Kidney (tissue), 14 donors: Measurements from ENCODE around the gene RAE1. TPM values are rescaled to one million over a fixed set of nuclear protein-coding genes. Genes with fewer than 3 reads are reported as not detected.

ENCODE experiments used
- DNase-seq, 5 donors: peaks; one replicate each; pipeline ENCODE4 v3.0.0-alpha.2; 2013 to 2020
- FAIRE-seq: peaks from 2 replicates; lab custom pipeline; 2012; peaks lifted over from hg19 to GRCh38; lab: Jason Lieb, UNC
- H3K27ac ChIP-seq, 2 donors: one replicate each; pipeline ENCODE4 v1.7.0; 2013; ENCODE audit warnings: low read depth in 2 of 2, low read length in 2 of 2, inconsistent platforms in 1 of 2
- H3K27me3 ChIP-seq: one replicate; pipeline ENCODE4 v1.7.1; 2013; ENCODE audit warnings: low read length, inconsistent platforms; ENCODE audit not compliant: control insufficient read depth, insufficient read depth
- H3K36me3 ChIP-seq, 3 donors: one replicate each; pipeline versions ENCODE4 v1.7.0 to v1.7.1; 2013; ENCODE audit warnings: low read length in 3 of 3, control low read depth in 1 of 3, inconsistent platforms in 1 of 3; ENCODE audit not compliant: insufficient read depth in 3 of 3, control insufficient read depth in 2 of 3
- H3K4me1 ChIP-seq, 3 donors: one replicate each; pipeline versions ENCODE4 v1.7.0 to v1.7.1; 2013; ENCODE audit warnings: low read length in 3 of 3, inconsistent platforms in 1 of 3, low read depth in 1 of 3; ENCODE audit not compliant: control insufficient read depth in 2 of 3, insufficient read depth in 2 of 3
- H3K4me3 ChIP-seq, 3 donors: one replicate each; pipeline versions ENCODE4 v1.7.0 to v1.8.1; 2013; ENCODE audit warnings: low read length in 3 of 3, control low read depth in 1 of 3, inconsistent platforms in 1 of 3
- H3K9ac ChIP-seq, 3 donors: one replicate each; pipeline versions ENCODE4 v1.7.0 to v1.7.1; 2013; ENCODE audit warnings: low read length in 3 of 3, control low read depth in 1 of 3, inconsistent platforms in 1 of 3
- H3K9me3 ChIP-seq, 3 donors: one replicate each; pipeline versions ENCODE4 v1.7.0 to v1.7.1; 2013; ENCODE audit warnings: low read length in 3 of 3, control low read depth in 1 of 3, inconsistent platforms in 1 of 3; ENCODE audit not compliant: control insufficient read depth in 2 of 3, insufficient read depth in 1 of 3
- intact Hi-C: fragments of 100-400 bp; cut with DNase I; formaldehyde crosslinking; loops from one replicate; pipeline ENCODE4 v1.11.1; 2022
- polyA plus RNA-seq: library from polyadenylated mRNA; stranded (reverse); fragments of 350-450 nt; fragmentation: Illumina TruSeq; extraction: RNeasy Lipid Tissue Mini Kit (QIAGEN cat#74804); gene quantifications from one replicate; pipeline ENCODE4 v1.2.3, GENCODE V29; 2014; ENCODE audit warnings: low read depth, low replicate concordance; ENCODE audit not compliant: insufficient read depth
- total RNA-seq: library from RNA; stranded (reverse); fragmentation: NEBNext Ultra II Directional; extraction: Animal tissue kit (Norgen Biotek cat#: 25700); gene quantifications from one replicate; pipeline ENCODE4 v1.2.1, GENCODE V29; 2021
- TF ChIP-seq, protein P1 (sequence below): IDR thresholded peaks from 3 replicates; pipeline ENCODE4 v1.5.1; 2012; ENCODE audit warnings: mild to moderate bottlenecking, moderate library complexity, borderline replicate concordance; ENCODE audit not compliant: insufficient read depth; ENCODE audit errors: extremely low read depth
- donor health status: control.
- donor health status: control.
- donor health status: control.
- donor health status: control.
- donor health status: control.
- donor health status: DM: yes; HTN: yes; CAD: no.
- donor health status: Normal renal cell carcinoma (clear cell type).

Gene RAE1
- total and polyA plus RNA-seq, 2 donors from 2014 or later: 19.5 to 26.3 TPM

DNA sequence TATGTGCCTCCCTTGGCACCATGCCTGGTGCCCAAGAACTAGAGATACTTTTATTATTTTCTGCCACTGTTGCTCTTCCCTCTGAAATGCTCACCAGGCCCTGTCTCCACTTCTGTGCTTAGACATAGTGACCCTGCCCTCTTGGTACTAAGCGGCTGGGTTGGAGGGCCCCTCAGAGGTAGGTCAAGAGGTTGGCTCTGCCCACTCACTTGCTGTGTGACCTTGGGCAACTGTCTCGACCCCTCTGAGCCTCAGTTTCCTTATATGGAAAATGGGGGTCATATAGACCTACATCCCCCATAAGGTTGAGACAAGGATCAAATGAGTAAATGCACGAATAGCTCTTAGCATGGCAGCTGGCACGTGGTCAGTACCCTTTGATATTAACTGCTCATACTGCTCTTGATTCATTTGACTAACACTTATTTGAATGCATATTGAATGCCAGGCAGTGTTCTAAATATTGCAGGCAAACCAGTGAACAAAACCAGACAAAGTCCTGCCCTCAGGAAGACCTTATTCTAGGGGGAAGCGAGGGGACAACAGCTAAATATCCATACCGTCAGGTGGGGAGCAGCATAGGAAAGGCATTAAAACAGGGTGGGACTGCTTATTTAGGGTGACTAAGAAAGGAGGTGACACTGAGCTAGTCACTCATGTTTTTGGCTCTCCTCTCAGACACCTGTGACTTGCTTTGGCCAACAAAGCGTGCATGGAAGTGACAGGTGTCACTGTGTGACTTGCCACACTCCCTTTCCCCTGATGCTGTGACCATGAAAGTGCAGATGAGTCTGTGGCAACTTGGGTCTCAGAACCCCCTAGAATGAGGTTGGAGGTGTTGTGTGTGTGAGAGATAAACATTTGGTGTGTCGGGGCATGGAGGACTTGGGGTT is 35.7 kb upstream of the RAE1 start:
- Histone ChIP-seq H3K9ac (no peak overlapping the region), H3K27me3 (no peaks in the 10 kb centered on the region), H3K36me3 (no peaks in the 10 kb centered on the region), H3K27ac (no peak overlapping the region), H3K4me1 (no peaks in the 10 kb centered on the region), H3K9me3 (no peaks in the 10 kb centered on the region), H3K4me3 (no peak overlapping the region)
- TF ChIP-seq, protein P1, sequence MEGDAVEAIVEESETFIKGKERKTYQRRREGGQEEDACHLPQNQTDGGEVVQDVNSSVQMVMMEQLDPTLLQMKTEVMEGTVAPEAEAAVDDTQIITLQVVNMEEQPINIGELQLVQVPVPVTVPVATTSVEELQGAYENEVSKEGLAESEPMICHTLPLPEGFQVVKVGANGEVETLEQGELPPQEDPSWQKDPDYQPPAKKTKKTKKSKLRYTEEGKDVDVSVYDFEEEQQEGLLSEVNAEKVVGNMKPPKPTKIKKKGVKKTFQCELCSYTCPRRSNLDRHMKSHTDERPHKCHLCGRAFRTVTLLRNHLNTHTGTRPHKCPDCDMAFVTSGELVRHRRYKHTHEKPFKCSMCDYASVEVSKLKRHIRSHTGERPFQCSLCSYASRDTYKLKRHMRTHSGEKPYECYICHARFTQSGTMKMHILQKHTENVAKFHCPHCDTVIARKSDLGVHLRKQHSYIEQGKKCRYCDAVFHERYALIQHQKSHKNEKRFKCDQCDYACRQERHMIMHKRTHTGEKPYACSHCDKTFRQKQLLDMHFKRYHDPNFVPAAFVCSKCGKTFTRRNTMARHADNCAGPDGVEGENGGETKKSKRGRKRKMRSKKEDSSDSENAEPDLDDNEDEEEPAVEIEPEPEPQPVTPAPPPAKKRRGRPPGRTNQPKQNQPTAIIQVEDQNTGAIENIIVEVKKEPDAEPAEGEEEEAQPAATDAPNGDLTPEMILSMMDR: no peak
- FAIRE-seq (no peak), DNase-seq (peak in 1 of 5 donors; percentile 17)
- intact Hi-C loops: no loop called here

DNA sequence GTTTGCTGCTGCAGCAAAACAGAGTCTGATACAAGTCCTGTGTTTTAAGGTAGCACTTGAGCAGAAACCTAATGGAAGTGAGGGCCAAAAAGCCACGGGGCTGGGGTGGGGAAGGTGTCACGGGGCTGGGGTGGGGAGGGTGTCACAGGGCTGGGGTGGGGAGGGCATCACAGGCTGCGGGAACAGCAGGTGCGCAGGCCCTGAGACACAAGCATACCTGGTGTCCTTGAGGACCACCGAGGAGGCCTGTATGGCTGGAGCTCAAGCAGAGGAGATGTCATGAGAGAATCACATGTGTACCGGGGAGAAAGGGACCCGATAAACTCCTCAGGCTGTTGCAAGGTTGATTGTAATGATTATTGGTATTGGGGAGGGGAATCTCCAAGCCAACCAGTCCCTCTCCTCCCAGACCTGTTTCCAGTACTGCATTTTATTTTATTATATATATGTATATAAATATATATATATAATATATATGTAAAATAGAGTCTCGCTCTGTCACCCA is 35.0 kb upstream of the RAE1 start:
- intact Hi-C loops: no loop called here
- no peaks in the 10 kb centered on the region for H3K4me1 ChIP-seq
- no peaks in the 10 kb centered on the region for H3K27me3 ChIP-seq
- no peaks in the 10 kb centered on the region for H3K9me3 ChIP-seq
- no peak overlapping the region for H3K4me3 ChIP-seq
- FAIRE-seq (no peak), DNase-seq (peak in 1 of 5 donors; percentile 19)
- no peak overlapping the region for H3K9ac ChIP-seq
- no peaks in the 10 kb centered on the region for H3K36me3 ChIP-seq
- H3K27ac ChIP-seq: no peak overlapping the region
- TF ChIP-seq, protein P1: no peak

DNA sequence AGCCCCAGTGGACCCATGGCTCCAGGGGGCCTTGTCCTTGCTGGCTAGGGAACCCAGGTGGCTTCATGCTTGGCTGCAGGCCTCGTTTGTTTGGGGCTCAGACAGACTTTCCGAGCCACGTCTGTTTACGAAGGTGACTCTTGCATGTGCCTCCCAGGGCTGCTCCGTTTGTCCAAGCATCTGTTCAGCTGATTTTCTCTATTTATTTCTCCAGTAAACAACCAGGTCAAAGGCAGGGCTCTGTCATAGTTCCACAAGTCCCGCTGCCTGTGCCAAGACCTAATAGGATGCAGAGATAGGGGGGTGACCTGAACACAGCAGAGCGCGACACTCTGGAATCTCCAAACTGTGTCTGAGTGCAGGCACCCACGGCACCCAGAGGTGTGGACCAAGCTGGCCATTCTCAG is 34.3 kb upstream of the RAE1 start:
- Histone ChIP-seq H3K4me1 (no peaks in the 10 kb centered on the region), H3K4me3 (no peak overlapping the region), H3K9ac (no peak overlapping the region), H3K36me3 (no peaks in the 10 kb centered on the region), H3K27me3 (no peaks in the 10 kb centered on the region), H3K27ac (no peak overlapping the region), H3K9me3 (no peaks in the 10 kb centered on the region)
- FAIRE-seq: no peak
- TF ChIP-seq, protein P1: no peak
- intact Hi-C loops: no loop called here
- DNase-seq: peak in 2 of 5 donors; percentile 7 to 33
